ENCODE data around the gene PRKAG2. TPM values are rescaled to one million over a fixed set of nuclear protein-coding genes. Genes with fewer than 3 reads are reported as not detected.

Gene PRKAG2
- total RNA-seq, 4 donors from 2014 or later, result 8.9 to 35.1 (median 13.6) TPM

- no peaks in the 10 kb centered on the region for H3K36me3 ChIP-seq
- no peaks in the 10 kb centered on the region for H3K9me3 ChIP-seq
- H3K27me3 ChIP-seq, result no peaks in the 10 kb centered on the region
- DNase-seq, result no peak
- WGBS, 2 donors, result 86% methylated on average over 12 to 13 of the region's 16 CpGs
- H3K4me1 ChIP-seq, result peaks cover 27 to 80% (median 28%) of the 10 kb centered on the region in 3 donors
- TF ChIP-seq POLR2A (IDR thresholded peaks at IDR 0.05) (no peak), CTCF (IDR thresholded peaks at IDR 0.05) (no peak)
- H3K27ac ChIP-seq, result peak overlapping the region in 1 of 4 donors; percentile 33
- H3K4me3 ChIP-seq, result no peak overlapping the region
- intact Hi-C loops (cut with DNase I), result no loop called here
Observed at GRCh38 chr7:151872531-151873401, 4.1 kb downstream of the PRKAG2 start.

- Histone ChIP-seq H3K9me3 (no peaks in the 10 kb centered on the region), H3K27me3 (no peaks in the 10 kb centered on the region), H3K4me1 (peaks cover 26 to 84% (median 29%) of the 10 kb centered on the region in 3 donors), H3K27ac (no peak overlapping the region), H3K4me3 (no peak overlapping the region), H3K36me3 (no peaks in the 10 kb centered on the region)
- WGBS, 2 donors, result 67 to 78% methylated on average over 7 of the region's 7 CpGs
- intact Hi-C loops (cut with DNase I), result no loop called here
- TF ChIP-seq POLR2A (IDR thresholded peaks at IDR 0.05) (no peak), CTCF (IDR thresholded peaks at IDR 0.05) (no peak)
- DNase-seq, result no peak
Observed at GRCh38 chr7:151871904-151872303, 5.0 kb downstream of the PRKAG2 start.

GRCh38 chr7:151871189-151871735 is 5.7 kb downstream of the PRKAG2 start:
- Histone ChIP-seq H3K4me1 (peaks cover 26 to 87% (median 29%) of the 10 kb centered on the region in 3 donors), H3K4me3 (no peak overlapping the region), H3K27me3 (no peaks in the 10 kb centered on the region), H3K27ac (peak overlapping the region in 2 of 4 donors; percentile 70 to 81), H3K9me3 (no peaks in the 10 kb centered on the region), H3K36me3 (no peaks in the 10 kb centered on the region)
- 96 to 97% methylated on average over 9 to 13 of the region's 13 CpGs for WGBS, 2 donors
- TF ChIP-seq CTCF (IDR thresholded peaks at IDR 0.05) (no peak), POLR2A (IDR thresholded peaks at IDR 0.05) (no peak)
- intact Hi-C loops (cut with DNase I), result no loop called here
- DNase-seq, result no peak

- no peaks in the 10 kb centered on the region for H3K36me3 ChIP-seq
- no peaks in the 10 kb centered on the region for H3K27me3 ChIP-seq
- WGBS, 2 donors, result 55 to 82% methylated on average over 6 to 7 of the region's 24 CpGs
- no peaks in the 10 kb centered on the region for H3K9me3 ChIP-seq
- peak overlapping the region in 3 of 4 donors; percentile 70 to 81 (median 81) for H3K27ac ChIP-seq
- intact Hi-C loops (cut with DNase I), result no loop called here
- no peak overlapping the region for H3K4me3 ChIP-seq
- H3K4me1 ChIP-seq, result peaks cover 25 to 81% (median 29%) of the 10 kb centered on the region in 3 donors
- TF ChIP-seq POLR2A (IDR thresholded peaks at IDR 0.05) (no peak), CTCF (IDR thresholded peaks at IDR 0.05) (no peak)
- no peak for DNase-seq
Observed at GRCh38 chr7:151869968-151870918, 6.7 kb downstream of the PRKAG2 start.
